Adipocyte (in vitro differentiated cells): Measurements from ENCODE around the gene FHIP2A.
A peak's percentile ranks its signal among the peaks of the same experiment; 100 is the strongest.
"Not testable (repeated sequence)": the region's sequence is repeated elsewhere in the genome, so short reads cannot be mapped to it uniquely, and the experiment has no call there.

ENCODE experiments used
- DNase-seq: peaks from one replicate; pipeline ENCODE4 v3.0.0-alpha.2; 2015; ENCODE audit warnings: low read depth
- H3K27me3 ChIP-seq: replicated peaks from 2 replicates; pipeline ENCODE4 v1.7.0; 2013; ENCODE audit warnings: mild to moderate bottlenecking, low read length, moderate library complexity; ENCODE audit not compliant: control insufficient read depth, insufficient read depth
- H3K36me3 ChIP-seq: 2 replicates; pipeline ENCODE4 v1.7.0; 2013; ENCODE audit warnings: low read length, mild to moderate bottlenecking, moderate library complexity; ENCODE audit not compliant: control insufficient read depth, insufficient read depth, severe bottlenecking
- H3K4me1 ChIP-seq: 2 replicates; pipeline ENCODE4 v1.7.0; 2013; ENCODE audit warnings: mild to moderate bottlenecking, low read length, moderate library complexity; ENCODE audit not compliant: control insufficient read depth, insufficient read depth
- H3K4me3 ChIP-seq: 2 replicates; pipeline ENCODE4 v1.7.0; 2013; ENCODE audit warnings: mild to moderate bottlenecking, low read length, moderate library complexity
- H3K9ac ChIP-seq: 2 replicates; pipeline ENCODE4 v1.7.0; 2013; ENCODE audit warnings: mild to moderate bottlenecking, low read length, moderate library complexity
- H3K9me3 ChIP-seq: 2 replicates; pipeline ENCODE4 v1.7.0; 2013; ENCODE audit warnings: mild to moderate bottlenecking, low read length, moderate library complexity; ENCODE audit not compliant: control insufficient read depth

The FHIP2A gene

DNA sequence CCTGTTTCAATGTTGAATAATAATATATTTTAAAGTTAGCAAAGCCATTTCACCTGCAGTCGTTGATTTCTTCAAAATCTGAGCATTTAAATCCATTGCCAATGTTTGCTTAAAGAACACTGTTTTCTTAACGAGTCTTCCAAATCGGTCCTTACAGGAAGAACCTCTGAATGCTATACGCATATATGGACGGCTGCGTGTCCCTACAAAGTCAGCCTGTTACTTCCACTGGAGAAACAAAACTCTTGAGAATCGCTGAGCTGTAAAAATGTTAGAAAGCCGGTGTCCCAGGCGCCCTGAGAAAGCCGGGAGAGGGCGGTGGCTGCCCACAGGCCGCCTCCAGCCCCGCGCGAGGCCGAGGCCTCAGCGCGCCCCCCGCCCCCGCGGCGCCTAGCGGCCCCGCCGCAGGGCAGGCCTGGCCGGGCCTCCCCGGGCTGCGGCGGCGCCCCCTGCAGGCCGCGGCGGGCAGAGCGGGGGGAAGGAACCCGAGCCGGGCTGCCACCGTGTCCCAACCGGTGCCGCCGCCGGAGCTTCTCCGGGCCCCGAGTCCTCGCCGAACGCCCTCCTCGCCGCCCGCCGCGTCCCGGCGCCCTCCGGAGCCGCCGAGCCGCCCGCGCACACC lies at the start of gene FHIP2A:
TSS of gene FHIP2A (plus strand) at position 488 of the 622 bp plus-strand sequence. CDS start 299 bp downstream, outside the sequence.
- Histone ChIP-seq H3K36me3 (no peaks in the 10 kb centered on the region), H3K4me1 (peaks cover 39% of the 10 kb centered on the region), H3K9ac (peak within 1 kb of the TSS; percentile 99), H3K27me3 (no peaks in the 10 kb centered on the region), H3K9me3 (no peaks in the 10 kb centered on the region), H3K4me3 (peak within 1 kb of the TSS; percentile 92)
- peak; percentile 94 for DNase-seq

DNA sequence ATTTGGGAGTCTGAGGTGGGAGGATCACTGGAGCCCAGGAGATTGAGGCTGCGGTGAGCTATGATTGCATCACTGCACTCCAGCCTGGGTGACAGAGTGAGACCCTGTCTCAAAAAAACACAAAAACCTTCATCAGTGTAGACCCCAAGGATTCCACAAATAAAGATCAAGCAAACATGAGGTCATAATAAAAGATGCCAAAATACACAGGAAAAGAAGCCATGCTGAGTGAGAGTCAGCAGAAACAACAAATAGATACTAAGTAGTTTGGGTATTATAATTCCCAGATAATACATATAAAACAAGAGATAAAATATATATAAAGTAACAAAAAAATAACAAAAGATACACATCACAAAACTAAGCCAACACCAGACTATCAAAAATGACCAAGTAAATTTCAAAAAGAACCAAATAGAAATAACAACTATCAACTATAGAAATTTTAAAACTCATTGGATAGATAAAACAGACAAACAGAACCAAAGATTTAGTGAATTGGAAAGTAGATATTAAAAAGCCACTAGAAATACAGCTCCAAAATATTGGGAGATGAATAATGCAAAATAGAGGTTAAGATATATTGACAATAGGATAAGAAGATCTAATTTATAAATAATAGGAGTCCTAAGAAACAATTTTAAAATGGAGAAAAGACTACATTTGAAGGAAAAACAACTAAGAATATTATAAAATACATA lies 48.9 kb upstream of the FHIP2A start:
- DNase-seq: no peak
- no peak overlapping the region for H3K9ac ChIP-seq
- H3K4me1 ChIP-seq: no peaks in the 10 kb centered on the region
- H3K9me3 ChIP-seq: no peaks in the 10 kb centered on the region
- H3K27me3 ChIP-seq: no peaks in the 10 kb centered on the region
- H3K36me3 ChIP-seq: no peaks in the 10 kb centered on the region
- H3K4me3 ChIP-seq: no peak overlapping the region

DNA sequence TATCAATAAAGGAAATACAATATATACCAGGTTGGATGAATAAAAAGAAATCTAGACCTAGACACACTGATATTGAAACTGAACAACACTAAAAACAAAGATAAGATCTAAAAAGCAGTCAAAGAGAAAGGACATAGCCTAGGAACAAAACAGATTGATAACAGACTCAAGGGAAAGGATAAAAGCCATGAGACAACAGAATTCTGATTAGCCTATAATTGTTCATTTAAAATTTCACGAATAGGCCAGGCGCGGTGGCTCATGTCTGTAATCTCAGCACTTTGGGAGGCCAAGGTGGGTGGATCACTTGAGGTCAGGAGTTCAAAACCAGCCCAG lies 48.4 kb upstream of the FHIP2A start:
- H3K9ac ChIP-seq: no peak overlapping the region
- H3K9me3 ChIP-seq: no peaks in the 10 kb centered on the region
- H3K27me3 ChIP-seq: no peaks in the 10 kb centered on the region
- DNase-seq: no peak
- no peaks in the 10 kb centered on the region for H3K4me1 ChIP-seq
- H3K36me3 ChIP-seq: no peaks in the 10 kb centered on the region
- no peak overlapping the region for H3K4me3 ChIP-seq

GRCh38 chr10:114775082-114775481 lies 46.5 kb upstream of the FHIP2A start:
- not testable (repeated sequence) for H3K9me3 ChIP-seq, H3K27me3 ChIP-seq, H3K4me1 ChIP-seq, DNase-seq, H3K36me3 ChIP-seq, H3K9ac ChIP-seq, H3K4me3 ChIP-seq

GRCh38 chr10:114777415-114777814 lies 44.2 kb upstream of the FHIP2A start:
- H3K27me3 ChIP-seq: no peaks in the 10 kb centered on the region
- no peaks in the 10 kb centered on the region for H3K9me3 ChIP-seq
- H3K36me3 ChIP-seq: no peaks in the 10 kb centered on the region
- H3K4me1 ChIP-seq: peaks cover 10% of the 10 kb centered on the region
- no peak overlapping the region for H3K4me3 ChIP-seq
- no peak for DNase-seq
- H3K9ac ChIP-seq: no peak overlapping the region

DNA sequence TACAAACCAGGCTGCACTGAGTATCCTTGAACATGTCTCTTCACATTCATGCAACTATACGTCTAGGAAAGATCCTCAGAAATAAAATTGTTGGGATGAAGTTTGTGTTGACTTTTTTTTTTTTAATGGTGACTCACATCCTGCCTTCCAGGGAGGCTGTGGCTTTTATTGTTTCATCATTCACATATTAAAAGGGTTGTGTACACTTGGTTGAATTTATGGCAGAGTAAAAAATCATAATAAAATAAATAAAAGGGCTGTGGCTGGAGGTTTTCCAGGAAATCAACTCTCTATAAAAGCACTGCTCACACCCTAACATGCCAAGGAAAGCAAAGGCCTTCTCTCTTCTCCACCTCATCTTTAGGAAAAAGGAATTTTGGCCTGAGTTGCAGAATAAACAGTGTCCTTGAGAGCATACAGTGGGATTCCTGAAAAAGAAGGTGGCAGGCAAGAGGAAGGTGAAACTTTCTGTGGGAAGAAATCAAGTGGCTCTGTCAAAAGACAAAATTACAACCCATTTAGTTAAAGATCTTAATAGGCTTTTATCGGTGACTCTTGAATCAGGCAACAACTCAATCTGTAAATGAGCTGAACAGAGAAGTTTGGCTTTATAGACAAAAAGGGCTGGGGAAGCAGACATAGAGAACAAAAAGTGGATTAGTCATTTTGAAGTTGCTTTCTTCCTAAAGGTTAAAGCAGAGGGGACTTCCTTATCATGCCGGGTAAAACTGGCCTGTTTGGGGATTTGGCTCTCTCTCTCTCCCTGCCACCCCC lies 41.6 kb upstream of the FHIP2A start:
- DNase-seq: peak; percentile 85
- no peak overlapping the region for H3K4me3 ChIP-seq
- H3K9me3 ChIP-seq: no peaks in the 10 kb centered on the region
- no peaks in the 10 kb centered on the region for H3K36me3 ChIP-seq
- no peaks in the 10 kb centered on the region for H3K27me3 ChIP-seq
- H3K4me1 ChIP-seq: peaks cover 10% of the 10 kb centered on the region
- no peak overlapping the region for H3K9ac ChIP-seq

DNA sequence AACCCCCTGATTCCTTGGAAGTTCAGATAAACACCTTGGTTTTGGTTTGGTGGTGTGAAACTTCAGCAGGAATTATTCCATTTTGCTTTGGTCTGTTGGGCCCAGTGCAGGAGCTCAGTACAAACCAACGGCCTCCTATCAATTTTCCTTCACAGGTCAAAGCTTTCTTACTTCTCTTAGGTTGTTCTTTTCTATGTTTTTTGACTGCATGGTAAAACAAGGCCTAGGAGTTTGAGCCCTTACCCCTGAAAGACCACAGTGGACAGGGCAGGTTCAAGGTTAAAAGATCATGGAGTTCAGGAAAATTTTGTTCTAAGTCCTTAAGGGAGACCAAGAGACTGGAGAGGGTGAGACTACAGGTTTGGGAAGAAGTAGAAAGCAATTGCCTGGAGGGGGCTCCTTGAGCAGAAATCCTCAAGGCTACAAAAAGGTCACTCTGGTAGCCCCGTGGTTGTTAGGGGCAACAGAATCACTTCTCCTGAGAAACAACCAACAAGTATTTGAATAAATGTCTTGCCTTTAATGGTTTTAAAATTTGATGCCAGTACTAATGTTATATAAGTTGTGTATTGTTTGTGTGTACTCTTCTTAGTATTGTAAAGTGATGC lies 40.9 kb upstream of the FHIP2A start:
- Histone ChIP-seq H3K27me3 (no peaks in the 10 kb centered on the region), H3K9ac (no peak overlapping the region), H3K36me3 (no peaks in the 10 kb centered on the region), H3K9me3 (no peaks in the 10 kb centered on the region), H3K4me1 (peaks cover 10% of the 10 kb centered on the region), H3K4me3 (no peak overlapping the region)
- no peak for DNase-seq

DNA sequence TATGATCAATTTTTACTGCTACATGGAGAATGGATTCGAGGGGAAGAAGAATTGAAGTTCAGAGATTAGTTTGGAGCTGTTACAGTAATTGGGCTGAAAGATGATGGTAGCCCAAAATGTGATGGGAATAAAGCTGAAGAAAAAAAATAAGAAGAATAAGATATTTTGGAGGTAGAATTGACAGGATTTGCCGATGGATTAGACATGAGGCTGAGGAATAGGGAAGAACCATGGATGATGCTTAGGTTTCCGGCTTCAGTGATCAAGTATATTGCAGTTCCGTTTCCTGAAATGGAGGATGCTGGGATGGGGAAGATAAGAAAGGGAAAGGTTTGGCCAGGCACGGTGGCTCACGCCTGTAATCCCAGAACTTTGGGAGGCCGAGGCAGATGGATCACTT lies 38.9 kb upstream of the FHIP2A start:
- H3K9ac ChIP-seq: no peak overlapping the region
- no peaks in the 10 kb centered on the region for H3K27me3 ChIP-seq

GRCh38 chr10:114783686-114784085 lies 37.9 kb upstream of the FHIP2A start:
- Histone ChIP-seq H3K9me3 (no peaks in the 10 kb centered on the region), H3K4me1 (peaks cover 15% of the 10 kb centered on the region), H3K9ac (no peak overlapping the region), H3K4me3 (no peak overlapping the region), H3K36me3 (no peaks in the 10 kb centered on the region), H3K27me3 (no peaks in the 10 kb centered on the region)
- no peak for DNase-seq

More for the DNA sequence above, 38.9 kb upstream of the FHIP2A start:
- no peaks in the 10 kb centered on the region for H3K9me3 ChIP-seq
- no peak overlapping the region for H3K4me3 ChIP-seq
- DNase-seq: no peak
- H3K36me3 ChIP-seq: no peaks in the 10 kb centered on the region
- peaks cover 10% of the 10 kb centered on the region for H3K4me1 ChIP-seq

- not testable (repeated sequence) for H3K27me3 ChIP-seq, H3K4me3 ChIP-seq, H3K9me3 ChIP-seq, H3K9ac ChIP-seq, H3K36me3 ChIP-seq, H3K4me1 ChIP-seq
- DNase-seq: peak; percentile 77
These were observed 35.1 kb upstream of the FHIP2A start for GRCh38 chr10:114786492-114786891.

DNA sequence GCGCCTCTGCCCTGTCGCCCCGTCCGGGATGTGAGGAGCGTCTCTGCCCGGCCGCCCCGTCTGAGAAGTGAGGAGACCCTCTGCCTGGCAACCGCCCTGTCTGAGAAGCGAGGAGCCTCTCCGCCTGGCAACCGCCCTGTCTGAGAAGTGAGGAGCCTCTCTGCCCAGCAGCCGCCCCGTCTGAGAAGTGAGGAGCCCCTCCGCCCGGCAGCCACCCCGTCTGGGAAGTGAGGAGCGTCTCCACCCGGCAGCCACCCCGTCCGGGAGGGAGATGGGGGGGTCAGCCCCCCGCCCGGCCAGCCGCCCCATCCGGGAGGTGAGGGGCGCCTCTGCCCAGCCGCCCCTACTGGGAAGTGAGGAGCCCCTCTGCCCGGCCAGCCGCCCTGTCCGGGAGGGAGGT lies 34.4 kb upstream of the FHIP2A start:
- H3K36me3 ChIP-seq, H3K27me3 ChIP-seq, H3K9me3 ChIP-seq, H3K4me3 ChIP-seq, H3K4me1 ChIP-seq, H3K9ac ChIP-seq, DNase-seq: not testable (repeated sequence)
